Esophagus muscularis mucosa (tissue), 2 donors: ENCODE measurements around the gene PHC1.
"Not testable (repeated sequence)": the region's sequence is repeated elsewhere in the genome, so short reads cannot be mapped to it uniquely, and the experiment has no call there.

Source experiments
- EP300 ChIP-seq: sonication (generic); formaldehyde crosslinking; IDR thresholded peaks from one replicate; pipeline ENCODE4 v1.6.1; 2017; ENCODE audit warnings: antibody characterized with exemption
- POLR2A ChIP-seq: fragments of 450-650 bp; IDR thresholded peaks from one replicate; pipeline ENCODE4 v1.6.1; 2017; ENCODE audit warnings: antibody characterized with exemption, moderate library complexity, mild to moderate bottlenecking, low read depth

DNA sequence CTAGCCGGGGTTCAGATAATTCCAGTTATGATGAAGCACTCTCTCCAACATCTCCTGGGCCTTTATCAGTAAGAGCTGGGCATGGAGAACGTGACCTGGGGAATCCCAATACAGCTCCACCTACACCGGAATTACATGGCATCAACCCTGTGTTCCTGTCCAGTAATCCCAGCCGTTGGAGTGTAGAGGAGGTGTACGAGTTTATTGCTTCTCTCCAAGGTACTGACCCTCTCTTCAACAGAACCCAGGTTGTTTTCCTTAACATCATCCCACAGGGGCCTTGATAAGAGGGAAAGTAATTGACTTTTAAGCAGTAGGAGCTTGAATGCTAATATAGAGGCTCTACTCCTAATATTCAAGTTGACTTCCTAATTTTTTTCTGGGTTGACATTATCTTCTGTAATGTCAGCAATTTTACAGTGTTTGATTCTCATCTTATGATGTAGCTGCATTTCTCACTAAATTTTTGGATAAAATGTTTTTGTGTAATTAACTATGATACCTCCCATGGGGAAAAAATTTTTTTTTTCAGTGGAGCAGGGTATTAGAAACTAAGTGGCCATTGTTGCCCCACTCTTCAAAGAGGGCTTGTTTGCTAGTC is 23.6 kb downstream of the PHC1 start:
- not testable (repeated sequence) for TF ChIP-seq EP300, POLR2A
